Hematopoietic multipotent progenitor cell treated with erythropoietin and hydrocortisone succinate and interleukin-3 and kit ligand, for 15 days (in vitro differentiated cells): ENCODE results near the gene ARHGAP45.

Source experiments
- DNase-seq: peaks from one replicate; pipeline ENCODE4 v3.0.0-alpha.2; 2015; ENCODE audit warnings: low spot score

The ARHGAP45 gene

DNA sequence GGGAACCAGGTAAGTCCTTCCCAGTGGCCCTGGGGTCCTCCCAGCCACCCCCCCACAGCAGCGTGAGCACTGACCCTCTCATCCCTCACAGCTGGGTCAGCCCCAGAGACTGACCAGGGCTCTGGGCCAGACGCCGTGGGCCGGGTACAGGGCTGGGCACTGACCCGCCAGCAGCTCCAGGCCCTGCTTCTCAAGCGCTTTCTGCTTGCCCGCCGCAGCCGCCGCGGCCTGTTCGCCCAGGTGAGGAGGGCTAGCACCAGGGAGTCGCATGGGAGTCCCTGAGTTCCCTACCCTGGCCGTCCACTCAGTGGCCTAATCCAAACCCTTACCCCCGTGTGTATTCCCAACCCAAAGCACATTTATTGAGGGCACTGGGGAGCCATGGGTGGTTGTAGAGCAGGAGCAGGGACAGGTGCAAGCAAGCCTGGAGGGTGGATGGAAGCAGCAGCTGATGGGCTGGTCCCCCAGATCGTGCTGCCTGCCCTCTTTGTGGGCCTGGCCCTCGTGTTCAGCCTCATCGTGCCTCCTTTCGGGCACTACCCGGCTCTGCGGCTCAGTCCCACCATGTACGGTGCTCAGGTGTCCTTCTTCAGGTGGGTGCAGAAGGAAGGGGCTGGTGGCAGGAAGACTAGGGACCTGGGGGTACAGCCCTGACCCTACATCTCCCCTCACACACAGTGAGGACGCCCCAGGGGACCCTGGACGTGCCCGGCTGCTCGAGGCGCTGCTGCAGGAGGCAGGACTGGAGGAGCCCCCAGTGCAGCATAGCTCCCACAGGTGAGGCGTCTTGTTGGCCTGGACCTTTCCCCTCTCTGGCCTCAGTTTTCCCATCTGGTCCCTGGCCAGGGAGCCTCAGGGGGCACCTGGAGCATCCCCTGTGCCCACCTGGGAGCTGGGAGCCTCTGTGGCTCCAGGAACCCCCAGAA is 12.6 kb upstream of the ARHGAP45 start:
- no peak for DNase-seq

- no peak for DNase-seq
These were observed 11.9 kb upstream of the ARHGAP45 start for GRCh38 chr19:1055028-1055425.

GRCh38 chr19:1055886-1056620 is 10.9 kb upstream of the ARHGAP45 start:
- DNase-seq, result no peak

DNA sequence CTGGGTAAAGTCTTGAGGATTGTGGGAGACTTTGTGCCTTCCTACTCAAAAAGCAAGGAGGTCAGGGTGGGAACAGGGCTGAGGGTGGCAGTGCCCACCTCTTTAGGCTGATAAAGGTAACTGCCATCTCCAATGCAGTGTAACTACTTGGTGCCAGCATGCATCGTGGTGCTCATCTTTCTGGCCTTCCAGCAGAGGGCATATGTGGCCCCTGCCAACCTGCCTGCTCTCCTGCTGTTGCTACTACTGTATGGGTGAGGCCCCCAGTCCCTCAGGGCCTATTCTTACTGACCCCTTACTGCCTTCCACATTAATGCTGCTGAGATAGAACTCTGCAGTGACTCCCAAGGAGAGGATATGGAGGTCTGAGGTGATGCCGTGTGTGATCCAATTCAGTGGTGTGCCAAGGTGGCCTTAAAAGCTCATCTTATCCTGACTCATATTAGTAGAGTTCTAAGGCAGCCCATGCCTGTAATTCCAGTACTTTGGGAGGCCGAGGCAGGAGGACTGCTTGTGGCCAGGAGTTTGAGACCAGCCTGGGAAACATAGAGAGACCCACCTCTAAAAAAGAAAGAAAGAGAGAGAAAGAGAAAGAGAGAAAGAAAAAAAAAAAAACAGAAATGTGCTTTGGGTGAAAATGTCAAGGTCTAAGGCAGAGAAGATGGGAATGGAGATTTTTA is 9.7 kb upstream of the ARHGAP45 start:
- peak; percentile 36 for DNase-seq

DNA sequence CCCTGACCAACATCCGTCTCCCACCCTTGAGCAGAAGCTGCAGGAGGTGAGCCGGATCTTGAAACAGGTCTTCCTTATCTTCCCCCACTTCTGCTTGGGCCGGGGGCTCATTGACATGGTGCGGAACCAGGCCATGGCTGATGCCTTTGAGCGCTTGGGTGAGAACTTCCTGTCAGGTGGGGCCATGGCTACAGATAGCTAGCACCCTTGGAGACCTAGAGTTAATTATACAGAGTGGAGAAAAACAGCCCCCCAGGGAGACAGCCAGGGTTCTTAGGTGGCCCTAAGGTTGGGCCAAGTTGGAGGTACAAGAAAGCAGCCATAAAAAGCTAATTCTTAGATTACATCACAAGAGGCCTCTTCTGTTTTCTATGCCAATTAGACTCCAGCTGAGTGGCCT is 8.9 kb upstream of the ARHGAP45 start:
- no peak for DNase-seq

GRCh38 chr19:1060689-1061088 is 6.3 kb upstream of the ARHGAP45 start:
- no peak for DNase-seq

- no peak for DNase-seq
These were observed 5.0 kb upstream of the ARHGAP45 start for GRCh38 chr19:1061987-1062386.

GRCh38 chr19:1062387-1063029 is 4.5 kb upstream of the ARHGAP45 start:
- no peak for DNase-seq

DNA sequence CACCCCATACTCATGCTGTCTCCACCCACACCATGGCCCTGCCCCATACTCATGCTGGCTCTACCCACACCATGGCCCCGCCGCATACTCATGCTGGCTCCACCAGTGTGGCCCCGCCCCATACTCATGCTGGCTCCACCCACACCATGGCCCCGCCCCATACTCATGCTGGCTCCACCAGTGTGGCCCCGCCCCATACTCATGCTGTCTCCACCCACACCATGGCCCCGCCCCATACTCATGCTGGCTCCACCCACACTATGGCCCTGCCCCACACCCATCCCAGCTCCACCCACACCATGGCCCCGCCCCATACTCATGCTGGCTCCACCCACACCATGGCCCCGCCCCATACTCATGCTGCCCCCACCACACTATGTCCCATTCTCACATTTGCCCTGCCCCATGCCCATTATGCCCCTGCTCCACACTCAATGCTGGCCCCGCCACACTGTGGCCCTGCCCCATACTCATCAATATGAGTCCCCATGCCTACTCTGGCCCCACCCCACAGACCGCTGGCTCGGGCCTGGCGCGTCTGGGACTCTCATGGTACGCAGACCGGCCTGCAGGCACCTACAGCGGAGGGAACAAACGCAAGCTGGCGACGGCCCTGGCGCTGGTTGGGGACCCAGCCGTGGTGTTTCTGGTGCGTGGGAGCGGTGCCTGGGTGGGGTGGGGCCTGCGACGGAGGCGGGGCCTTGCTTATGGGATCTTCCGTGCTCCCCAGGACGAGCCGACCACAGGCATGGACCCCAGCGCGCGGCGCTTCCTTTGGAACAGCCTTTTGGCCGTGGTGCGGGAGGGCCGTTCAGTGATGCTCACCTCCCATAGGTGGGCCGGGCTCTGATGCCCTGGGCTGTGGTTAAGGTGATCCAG is 3.7 kb upstream of the ARHGAP45 start:
- peak; percentile 63 for DNase-seq

GRCh38 chr19:1063909-1064660 is 2.9 kb upstream of the ARHGAP45 start:
- DNase-seq, result no peak

DNA sequence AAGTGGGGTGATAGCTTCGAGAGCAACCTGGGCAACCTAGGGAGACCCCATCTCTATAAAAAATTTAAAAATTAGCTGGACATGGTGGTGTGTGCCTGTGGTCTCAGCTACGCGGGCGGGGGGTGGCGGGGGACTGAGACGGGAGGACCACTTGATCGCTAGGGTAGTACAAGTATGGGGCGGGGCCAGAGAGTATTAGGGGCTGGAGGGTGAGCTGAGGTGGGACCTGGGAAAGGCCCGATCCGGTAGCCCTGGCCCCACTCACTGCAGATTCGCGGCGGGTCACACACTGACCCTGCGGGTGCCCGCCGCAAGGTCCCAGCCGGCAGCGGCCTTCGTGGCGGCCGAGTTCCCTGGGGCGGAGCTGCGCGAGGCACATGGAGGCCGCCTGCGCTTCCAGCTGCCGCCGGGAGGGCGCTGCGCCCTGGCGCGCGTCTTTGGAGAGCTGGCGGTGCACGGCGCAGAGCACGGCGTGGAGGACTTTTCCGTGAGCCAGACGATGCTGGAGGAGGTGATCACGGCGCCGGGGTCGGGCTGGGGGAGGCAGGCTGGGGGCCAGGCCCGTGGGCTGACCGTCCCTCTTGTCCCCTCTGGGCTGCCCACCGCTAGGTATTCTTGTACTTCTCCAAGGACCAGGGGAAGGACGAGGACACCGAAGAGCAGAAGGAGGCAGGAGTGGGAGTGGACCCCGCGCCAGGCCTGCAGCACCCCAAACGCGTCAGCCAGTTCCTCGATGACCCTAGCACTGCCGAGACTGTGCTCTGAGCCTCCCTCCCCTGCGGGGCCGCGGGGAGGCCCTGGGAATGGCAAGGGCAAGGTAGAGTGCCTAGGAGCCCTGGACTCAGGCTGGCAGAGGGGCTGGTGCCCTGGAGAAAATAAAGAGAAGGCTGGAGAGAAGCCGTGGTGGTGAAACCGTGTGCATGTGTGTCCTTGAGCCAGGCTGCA is 2.0 kb upstream of the ARHGAP45 start:
- DNase-seq, result peak; percentile 54

DNA sequence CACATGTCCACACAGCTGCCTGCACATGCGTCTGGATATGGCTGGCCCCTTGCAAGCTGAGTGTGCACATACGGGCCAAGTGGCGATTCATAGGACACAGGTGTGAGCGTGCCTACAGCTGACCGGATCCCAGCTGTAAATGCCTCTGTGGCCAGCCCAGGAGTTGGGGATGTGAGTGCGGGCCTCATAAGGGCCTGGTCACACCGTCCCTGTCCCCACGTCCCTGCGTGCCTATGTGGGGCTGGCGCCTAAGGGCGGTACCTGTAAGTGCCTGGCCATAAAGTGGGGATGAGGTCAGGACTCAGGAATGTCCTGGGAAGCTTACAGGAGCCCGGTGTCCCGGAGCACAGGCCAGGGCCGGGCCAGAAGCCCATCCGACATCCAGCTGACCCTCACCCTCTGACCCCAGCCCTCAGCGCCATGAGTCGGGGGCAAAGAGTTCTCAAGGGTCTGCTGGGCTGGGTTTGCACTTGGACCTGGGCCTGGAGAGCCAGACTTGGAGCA is 1.3 kb upstream of the ARHGAP45 start:
- no peak for DNase-seq

- DNase-seq, result no peak
These were observed 668 bp upstream of the ARHGAP45 start for GRCh38 chr19:1066251-1066747.

GRCh38 chr19:1067341-1067957 is 482 bp downstream of the ARHGAP45 start:
- no peak for DNase-seq

DNA sequence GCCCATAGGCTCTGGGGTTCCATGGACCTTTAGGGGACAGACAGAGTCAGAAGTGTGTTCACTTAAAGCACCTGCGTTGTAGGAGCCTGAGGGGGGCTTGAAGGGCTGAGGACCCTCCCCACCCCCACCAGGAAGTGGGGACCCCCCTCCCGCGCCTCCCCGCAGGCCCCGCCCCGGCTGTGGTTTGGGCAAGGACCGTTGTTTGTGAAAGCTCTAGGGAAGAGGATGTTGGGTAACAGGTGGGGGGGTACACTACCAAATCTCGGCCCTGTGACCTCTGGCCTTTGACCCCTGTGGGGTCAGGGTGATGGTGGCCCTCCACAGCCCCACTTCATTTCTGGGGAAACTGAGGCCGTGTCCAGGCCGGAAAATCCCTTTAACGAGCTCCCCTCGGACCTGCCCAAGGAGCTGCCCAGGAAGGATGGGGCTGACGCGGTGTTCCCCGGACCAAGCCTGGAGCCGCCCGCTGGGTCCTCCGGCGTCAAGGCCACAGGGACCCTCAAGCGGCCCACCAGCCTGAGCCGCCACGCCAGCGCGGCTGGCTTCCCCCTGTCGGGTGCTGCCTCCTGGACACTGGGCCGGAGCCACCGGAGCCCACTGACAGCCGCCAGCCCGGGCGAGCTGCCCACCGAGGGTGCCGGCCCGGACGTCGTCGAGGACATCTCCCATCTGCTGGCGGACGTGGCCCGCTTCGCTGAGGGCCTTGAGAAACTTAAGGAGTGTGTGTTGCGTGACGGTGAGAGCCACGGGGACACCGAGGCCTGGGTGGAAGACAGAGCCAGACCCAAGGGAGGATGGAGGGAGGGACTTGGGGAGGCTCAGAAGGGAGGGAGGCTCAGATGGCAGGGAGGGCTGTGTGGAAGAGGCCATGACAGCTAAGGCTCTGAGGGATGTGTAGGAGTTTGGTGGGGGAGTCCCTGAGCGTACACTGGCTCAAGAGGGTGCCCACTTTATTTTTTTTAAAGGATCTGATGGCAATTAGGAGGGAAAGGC is 1.3 kb downstream of the ARHGAP45 start:
- DNase-seq, result no peak

- DNase-seq, result peak; percentile 28
These were observed 2.2 kb downstream of the ARHGAP45 start for GRCh38 chr19:1069009-1069779.
